Measurements from ENCODE around the gene RAD51B.

RAD51B gene

GRCh38 chr14:68667313-68667791 lies 847.8 kb downstream of the RAD51B start:
- no peak for TF ChIP-seq CTCF (IDR thresholded peaks at IDR 0.05; ENCODE audit: low read depth, low read length)
- no peak overlapping the region for H3K4me3 ChIP-seq (ENCODE audit: low read depth, low read length)

GRCh38 chr14:68668028-68668427 lies 848.4 kb downstream of the RAD51B start:
- no peak for TF ChIP-seq CTCF (IDR thresholded peaks at IDR 0.05; ENCODE audit: low read depth, low read length)

GRCh38 chr14:68668531-68668930 lies 849.0 kb downstream of the RAD51B start:
- TF ChIP-seq CTCF (IDR thresholded peaks at IDR 0.05; ENCODE audit: low read depth, low read length): no peak
- no peak overlapping the region for H3K4me3 ChIP-seq (ENCODE audit: low read depth, low read length)

More at GRCh38 chr14:68668028-68668427, 848.4 kb downstream of the RAD51B start:
- no peak overlapping the region for H3K4me3 ChIP-seq (ENCODE audit: low read depth, low read length)

GRCh38 chr14:68669111-68669511 lies 849.5 kb downstream of the RAD51B start:
- H3K4me3 ChIP-seq (ENCODE audit: low read depth, low read length): no peak overlapping the region
- TF ChIP-seq CTCF (IDR thresholded peaks at IDR 0.05; ENCODE audit: low read depth, low read length): no peak

- no peak for TF ChIP-seq CTCF (IDR thresholded peaks at IDR 0.05; ENCODE audit: low read depth, low read length)
- H3K4me3 ChIP-seq (ENCODE audit: low read depth, low read length): no peak overlapping the region
These were observed 850.2 kb downstream of the RAD51B start for GRCh38 chr14:68669603-68670358.

GRCh38 chr14:68670359-68670715 lies 850.8 kb downstream of the RAD51B start:
- no peak for TF ChIP-seq CTCF (IDR thresholded peaks at IDR 0.05; ENCODE audit: low read depth, low read length)
- H3K4me3 ChIP-seq (ENCODE audit: low read depth, low read length): no peak overlapping the region

GRCh38 chr14:68671909-68672308 lies 852.3 kb downstream of the RAD51B start:
- TF ChIP-seq CTCF (IDR thresholded peaks at IDR 0.05; ENCODE audit: low read depth, low read length): no peak
- H3K4me3 ChIP-seq (ENCODE audit: low read depth, low read length): no peak overlapping the region
